GM19043 (cell line): ENCODE measurements around the gene MON1A.

Source experiments
- ATAC-seq: cut with Tn5 transposase; IDR thresholded peaks from one replicate; pipeline ENCODE4 v1.9.1; 2021; ENCODE audit warnings: low read depth; ENCODE audit not compliant: unreplicated experiment

Gene MON1A

GRCh38 chr3:49859576-49860305, 69.9 kb downstream of the MON1A start:
- ATAC-seq, result no peak
